MM.1S (cell line): ENCODE results near the gene TMEM273.

Experiments used
- EZH2 ChIP-seq: fragments of 300-600 bp; sonication (generic); optimal IDR thresholded peaks from 2 replicates; pipeline ENCODE3; 2017; ENCODE audit warnings: low read depth, mild to moderate bottlenecking, antibody characterized with exemption, low read length, mixed read lengths
- EZH2phosphoT487 ChIP-seq: fragments of 300-600 bp; sonication (generic); IDR thresholded peaks from 2 replicates; pipeline ENCODE4 v1.6.1; 2018; ENCODE audit warnings: antibody characterized with exemption, low read length
- TF ChIP-seq, protein P1 (sequence below): fragments of 300-600 bp; sonication (generic); IDR thresholded peaks from 2 replicates; pipeline ENCODE4 v1.5.1; 2016; ENCODE audit warnings: antibody characterized with exemption, low read length, mixed read lengths

DNA sequence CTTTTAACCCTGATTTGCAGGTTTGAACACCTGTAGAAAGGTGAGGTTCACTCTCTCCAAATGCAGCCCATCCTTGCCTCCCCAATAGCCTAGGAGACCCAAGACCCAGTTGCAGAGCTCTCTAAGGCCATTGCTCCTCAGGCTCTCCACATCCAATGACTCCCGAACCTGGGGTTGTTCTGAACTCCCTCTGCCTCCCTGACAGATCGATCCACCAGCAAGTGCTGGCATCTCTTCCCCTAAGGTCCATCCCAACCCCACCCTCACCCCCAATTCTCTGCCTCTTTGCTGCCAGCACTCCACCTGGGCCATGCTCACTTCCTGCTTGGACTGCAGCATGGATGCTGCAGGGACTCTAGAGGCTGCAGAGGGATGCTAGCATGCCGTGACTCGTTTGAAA lies 35.1 kb downstream of the TMEM273 start:
- TF ChIP-seq, protein P1, sequence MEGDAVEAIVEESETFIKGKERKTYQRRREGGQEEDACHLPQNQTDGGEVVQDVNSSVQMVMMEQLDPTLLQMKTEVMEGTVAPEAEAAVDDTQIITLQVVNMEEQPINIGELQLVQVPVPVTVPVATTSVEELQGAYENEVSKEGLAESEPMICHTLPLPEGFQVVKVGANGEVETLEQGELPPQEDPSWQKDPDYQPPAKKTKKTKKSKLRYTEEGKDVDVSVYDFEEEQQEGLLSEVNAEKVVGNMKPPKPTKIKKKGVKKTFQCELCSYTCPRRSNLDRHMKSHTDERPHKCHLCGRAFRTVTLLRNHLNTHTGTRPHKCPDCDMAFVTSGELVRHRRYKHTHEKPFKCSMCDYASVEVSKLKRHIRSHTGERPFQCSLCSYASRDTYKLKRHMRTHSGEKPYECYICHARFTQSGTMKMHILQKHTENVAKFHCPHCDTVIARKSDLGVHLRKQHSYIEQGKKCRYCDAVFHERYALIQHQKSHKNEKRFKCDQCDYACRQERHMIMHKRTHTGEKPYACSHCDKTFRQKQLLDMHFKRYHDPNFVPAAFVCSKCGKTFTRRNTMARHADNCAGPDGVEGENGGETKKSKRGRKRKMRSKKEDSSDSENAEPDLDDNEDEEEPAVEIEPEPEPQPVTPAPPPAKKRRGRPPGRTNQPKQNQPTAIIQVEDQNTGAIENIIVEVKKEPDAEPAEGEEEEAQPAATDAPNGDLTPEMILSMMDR, result no peak
- TF ChIP-seq EZH2 (no peak), EZH2phosphoT487 (no peak)
